Measurements from ENCODE around the gene HCRTR1. TPM values are rescaled to one million over a fixed set of nuclear protein-coding genes. Genes with fewer than 3 reads are reported as not detected.

The HCRTR1 gene
- total and polyA plus RNA-seq, 11 donors: 0.21 to 0.82 (median 0.30) TPM; not detected in 4

DNA sequence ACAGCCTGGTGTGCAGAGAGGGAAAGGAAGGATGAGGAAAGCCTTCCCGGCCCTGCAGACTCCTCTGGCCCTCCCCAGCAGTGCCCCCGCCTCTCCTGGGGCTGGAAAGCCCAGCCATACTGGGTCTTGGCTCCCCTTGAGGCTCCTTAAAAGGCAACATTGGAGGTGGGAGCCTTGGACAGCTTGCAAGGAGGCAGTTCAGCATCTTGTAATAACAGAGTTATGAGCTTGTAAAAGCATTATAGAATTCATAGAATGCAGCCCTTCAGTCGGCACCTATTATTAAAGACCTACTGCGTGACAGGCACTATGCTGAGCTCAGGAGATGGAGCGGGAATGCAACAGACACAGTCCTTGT lies 37.0 kb upstream of the HCRTR1 start:
- Histone ChIP-seq H3K9me3 (no peaks in the 10 kb centered on the region), H3K4me1 (peaks cover 20 to 78% (median 65%) of the 10 kb centered on the region in 12 donors), H3K36me3 (peaks cover 0 to 38% (median 21%) of the 10 kb centered on the region in 9 donors), H3K4me3 (peak overlapping the region in 10 of 12 donors; percentile 30 to 89 (median 50)), H3K27ac (peak overlapping the region; percentile 52 to 98 (median 90)), H3K27me3 (no peaks in the 10 kb centered on the region)
- intact Hi-C loops (cut with DNase I): no loop called here
- TF ChIP-seq, protein P1, sequence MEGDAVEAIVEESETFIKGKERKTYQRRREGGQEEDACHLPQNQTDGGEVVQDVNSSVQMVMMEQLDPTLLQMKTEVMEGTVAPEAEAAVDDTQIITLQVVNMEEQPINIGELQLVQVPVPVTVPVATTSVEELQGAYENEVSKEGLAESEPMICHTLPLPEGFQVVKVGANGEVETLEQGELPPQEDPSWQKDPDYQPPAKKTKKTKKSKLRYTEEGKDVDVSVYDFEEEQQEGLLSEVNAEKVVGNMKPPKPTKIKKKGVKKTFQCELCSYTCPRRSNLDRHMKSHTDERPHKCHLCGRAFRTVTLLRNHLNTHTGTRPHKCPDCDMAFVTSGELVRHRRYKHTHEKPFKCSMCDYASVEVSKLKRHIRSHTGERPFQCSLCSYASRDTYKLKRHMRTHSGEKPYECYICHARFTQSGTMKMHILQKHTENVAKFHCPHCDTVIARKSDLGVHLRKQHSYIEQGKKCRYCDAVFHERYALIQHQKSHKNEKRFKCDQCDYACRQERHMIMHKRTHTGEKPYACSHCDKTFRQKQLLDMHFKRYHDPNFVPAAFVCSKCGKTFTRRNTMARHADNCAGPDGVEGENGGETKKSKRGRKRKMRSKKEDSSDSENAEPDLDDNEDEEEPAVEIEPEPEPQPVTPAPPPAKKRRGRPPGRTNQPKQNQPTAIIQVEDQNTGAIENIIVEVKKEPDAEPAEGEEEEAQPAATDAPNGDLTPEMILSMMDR (IDR thresholded peaks at IDR 0.05): no peak
- TF ChIP-seq POLR2A (IDR thresholded peaks at IDR 0.05): no peak
- WGBS, 4 donors: 25 to 49% (median 36%) methylated on average over 5 of the region's 5 CpGs
- ATAC-seq (no peak), DNase-seq (peak in 2 of 5 donors; percentile 46 to 52)

- Histone ChIP-seq H3K4me1 (peaks cover 21 to 78% (median 65%) of the 10 kb centered on the region in 12 donors), H3K27me3 (no peaks in the 10 kb centered on the region), H3K27ac (peak overlapping the region; percentile 52 to 98 (median 90)), H3K4me3 (peak overlapping the region in 10 of 12 donors; percentile 30 to 89 (median 50)), H3K9me3 (no peaks in the 10 kb centered on the region), H3K36me3 (peaks cover 0 to 44% (median 25%) of the 10 kb centered on the region in 9 donors)
- intact Hi-C loops (cut with DNase I): no loop called here
- 49 to 67% (median 61%) methylated on average over 15 of the region's 15 CpGs for WGBS, 4 donors
- no peak for ATAC-seq
- no peak for DNase-seq
- TF ChIP-seq, protein P1 (IDR thresholded peaks at IDR 0.05): no peak
- TF ChIP-seq POLR2A (IDR thresholded peaks at IDR 0.05): no peak
These were observed 36.4 kb upstream of the HCRTR1 start for GRCh38 chr1:31580891-31581603.

- Histone ChIP-seq H3K27me3 (no peaks in the 10 kb centered on the region), H3K9me3 (no peaks in the 10 kb centered on the region), H3K4me1 (peaks cover 22 to 86% (median 70%) of the 10 kb centered on the region in 12 donors), H3K27ac (peak overlapping the region; percentile 64 to 98 (median 90)), H3K4me3 (peak overlapping the region in 5 of 12 donors; percentile 23 to 89 (median 56)), H3K36me3 (peaks cover 0 to 55% (median 36%) of the 10 kb centered on the region in 9 donors)
- WGBS, 4 donors: 51 to 59% (median 54%) methylated on average over 12 of the region's 12 CpGs
- TF ChIP-seq, protein P1 (IDR thresholded peaks at IDR 0.05): no peak
- no peak for TF ChIP-seq POLR2A (IDR thresholded peaks at IDR 0.05)
- intact Hi-C loops (cut with DNase I): no loop called here
- ATAC-seq: peak; percentile 20 to 47 (median 28)
- peak in 3 of 5 donors; percentile 51 to 75 (median 54) for DNase-seq
These were observed 35.4 kb upstream of the HCRTR1 start for GRCh38 chr1:31581821-31582810.

Measured in heart left ventricle (tissue), 16 donors.